Upper lobe of left lung (tissue), 6 donors: ENCODE results near the gene C1QL1. TPM values are rescaled to one million over a fixed set of nuclear protein-coding genes. Genes with fewer than 3 reads are reported as not detected.
"Not testable (repeated sequence)": the region's sequence is repeated elsewhere in the genome, so short reads cannot be mapped to it uniquely, and the experiment has no call there.

Experiments
- ATAC-seq, 2 donors: fragments of 200-7000 bp; cut with Tn5 transposase; one replicate each; pipeline ENCODE4 v1.9.1; 2022; ENCODE audit warnings: mild to moderate bottlenecking in 2 of 2, moderate library complexity in 2 of 2; ENCODE audit not compliant: low FRiP score in 2 of 2
- DNase-seq, 2 donors: peaks; one replicate each; pipeline ENCODE4 v3.0.0-alpha.2; 2019 to 2020
- H3K27ac ChIP-seq, 4 donors: fragments of 200-600 bp; sonication (generic); one replicate each; pipeline ENCODE4 v1.5.1; 2016 to 2019
- H3K27me3 ChIP-seq, 4 donors: fragments of 200-600 bp; sonication (generic); one replicate each; pipeline ENCODE4 v1.5.1; 2017 to 2019
- H3K36me3 ChIP-seq, 4 donors: fragments of 200-600 bp; sonication (generic); one replicate each; pipeline ENCODE4 v1.5.1; 2016 to 2019
- H3K4me1 ChIP-seq, 4 donors: fragments of 200-600 bp; sonication (generic); one replicate each; pipeline ENCODE4 v1.5.1; 2018 to 2019
- H3K4me3 ChIP-seq, 4 donors: fragments of 200-600 bp; sonication (generic); one replicate each; pipeline ENCODE4 v1.5.1; 2017 to 2019; ENCODE audit warnings: mild to moderate bottlenecking in 2 of 4, moderate library complexity in 1 of 4
- H3K9me3 ChIP-seq, 4 donors: fragments of 200-600 bp; sonication (generic); one replicate each; pipeline ENCODE4 v1.5.1; 2018 to 2019
- EP300 ChIP-seq, 4 donors: sonication (generic); formaldehyde crosslinking; IDR thresholded peaks; one replicate each; pipeline ENCODE4 v1.5.1; 2017; ENCODE audit warnings: antibody characterized with exemption in 4 of 4, control low read depth in 2 of 4
- POLR2A ChIP-seq, 4 donors: fragments of 450-650 bp; IDR thresholded peaks; one replicate each; pipeline ENCODE4 v1.5.1; 2016 to 2017; ENCODE audit warnings: antibody characterized with exemption in 4 of 4, mild to moderate bottlenecking in 2 of 4
- POLR2AphosphoS5 ChIP-seq, 2 donors: sonication (generic); formaldehyde crosslinking; IDR thresholded peaks; one replicate each; pipeline ENCODE4 v1.5.1; 2017; ENCODE audit warnings: antibody characterized with exemption in 2 of 2
- WGBS, 2 donors: methylation state at CpG; one replicate each; pipeline ENCODE4 v1.1.5; 2017 to 2018; 5-methylcytosine and 5-hydroxymethylcytosine counted together
- total RNA-seq, 6 donors: library from RNA; depleted of rRNA in 4 of 6; stranded (reverse); fragments of >200 nt in 4 of 6; gene quantifications; one replicate each; pipeline versions ENCODE4 v1.1.0 to v1.2.1, GENCODE V29; 2016 to 2021
- TF ChIP-seq, protein P1 (sequence below), 6 experiments: fragments of 450-650 bp in 4 of 6; fragments of 200-600 bp in 2 of 6; sonication (generic) in 2 of 6; IDR thresholded peaks; one replicate each; pipeline ENCODE4 v1.5.1; 2016 to 2019; ENCODE audit warnings: antibody characterized with exemption in 6 of 6
- donor health status: DM: no; HTN: no; CAD: no; lungs with moderate emphysema.
- donor health status: DM: no; HTN: yes; CAD: no; lungs with severe emphysema.

The C1QL1 gene
- total RNA-seq, 6 donors from 2014 or later = 0.44 TPM; not detected in 5

- ATAC-seq (no peak), DNase-seq (no peak)
- no peak overlapping the region for H3K4me3 ChIP-seq
- TF ChIP-seq, protein P1, sequence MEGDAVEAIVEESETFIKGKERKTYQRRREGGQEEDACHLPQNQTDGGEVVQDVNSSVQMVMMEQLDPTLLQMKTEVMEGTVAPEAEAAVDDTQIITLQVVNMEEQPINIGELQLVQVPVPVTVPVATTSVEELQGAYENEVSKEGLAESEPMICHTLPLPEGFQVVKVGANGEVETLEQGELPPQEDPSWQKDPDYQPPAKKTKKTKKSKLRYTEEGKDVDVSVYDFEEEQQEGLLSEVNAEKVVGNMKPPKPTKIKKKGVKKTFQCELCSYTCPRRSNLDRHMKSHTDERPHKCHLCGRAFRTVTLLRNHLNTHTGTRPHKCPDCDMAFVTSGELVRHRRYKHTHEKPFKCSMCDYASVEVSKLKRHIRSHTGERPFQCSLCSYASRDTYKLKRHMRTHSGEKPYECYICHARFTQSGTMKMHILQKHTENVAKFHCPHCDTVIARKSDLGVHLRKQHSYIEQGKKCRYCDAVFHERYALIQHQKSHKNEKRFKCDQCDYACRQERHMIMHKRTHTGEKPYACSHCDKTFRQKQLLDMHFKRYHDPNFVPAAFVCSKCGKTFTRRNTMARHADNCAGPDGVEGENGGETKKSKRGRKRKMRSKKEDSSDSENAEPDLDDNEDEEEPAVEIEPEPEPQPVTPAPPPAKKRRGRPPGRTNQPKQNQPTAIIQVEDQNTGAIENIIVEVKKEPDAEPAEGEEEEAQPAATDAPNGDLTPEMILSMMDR (IDR thresholded peaks at IDR 0.05) = no peak
- TF ChIP-seq EP300 (IDR thresholded peaks at IDR 0.05) (no peak), POLR2AphosphoS5 (IDR thresholded peaks at IDR 0.05) (no peak), POLR2A (IDR thresholded peaks at IDR 0.05) (no peak)
- H3K36me3 ChIP-seq = no peaks in the 10 kb centered on the region
- WGBS, 2 donors = 67 to 73% methylated on average over 6 of the region's 6 CpGs
- no peak overlapping the region for H3K27ac ChIP-seq
- peaks cover 2 to 5% (median 4%) of the 10 kb centered on the region in 4 donors for H3K4me1 ChIP-seq
- no peaks in the 10 kb centered on the region for H3K9me3 ChIP-seq
- no peaks in the 10 kb centered on the region for H3K27me3 ChIP-seq
Measured at GRCh38 chr17:44952946-44953475, 15.1 kb downstream of the C1QL1 start.

GRCh38 chr17:44948315-44948795, 19.7 kb downstream of the C1QL1 start:
- WGBS, 2 donors = 69 to 88% methylated on average over 5 to 7 of the region's 7 CpGs
- Histone ChIP-seq H3K9me3 (no peaks in the 10 kb centered on the region), H3K27ac (peak overlapping the region in 2 of 4 donors; percentile 79 to 80), H3K4me3 (peak overlapping the region; percentile 6 to 76 (median 57)), H3K4me1 (peaks cover 8 to 15% (median 14%) of the 10 kb centered on the region in 4 donors), H3K27me3 (no peaks in the 10 kb centered on the region), H3K36me3 (no peaks in the 10 kb centered on the region)
- ATAC-seq (no peak), DNase-seq (no peak)
- TF ChIP-seq POLR2A (IDR thresholded peaks at IDR 0.05) = no peak
- TF ChIP-seq POLR2AphosphoS5 (IDR thresholded peaks at IDR 0.05) = no peak
- TF ChIP-seq EP300 (IDR thresholded peaks at IDR 0.05) = no peak
- TF ChIP-seq, protein P1 (IDR thresholded peaks at IDR 0.05) = no peak

DNA sequence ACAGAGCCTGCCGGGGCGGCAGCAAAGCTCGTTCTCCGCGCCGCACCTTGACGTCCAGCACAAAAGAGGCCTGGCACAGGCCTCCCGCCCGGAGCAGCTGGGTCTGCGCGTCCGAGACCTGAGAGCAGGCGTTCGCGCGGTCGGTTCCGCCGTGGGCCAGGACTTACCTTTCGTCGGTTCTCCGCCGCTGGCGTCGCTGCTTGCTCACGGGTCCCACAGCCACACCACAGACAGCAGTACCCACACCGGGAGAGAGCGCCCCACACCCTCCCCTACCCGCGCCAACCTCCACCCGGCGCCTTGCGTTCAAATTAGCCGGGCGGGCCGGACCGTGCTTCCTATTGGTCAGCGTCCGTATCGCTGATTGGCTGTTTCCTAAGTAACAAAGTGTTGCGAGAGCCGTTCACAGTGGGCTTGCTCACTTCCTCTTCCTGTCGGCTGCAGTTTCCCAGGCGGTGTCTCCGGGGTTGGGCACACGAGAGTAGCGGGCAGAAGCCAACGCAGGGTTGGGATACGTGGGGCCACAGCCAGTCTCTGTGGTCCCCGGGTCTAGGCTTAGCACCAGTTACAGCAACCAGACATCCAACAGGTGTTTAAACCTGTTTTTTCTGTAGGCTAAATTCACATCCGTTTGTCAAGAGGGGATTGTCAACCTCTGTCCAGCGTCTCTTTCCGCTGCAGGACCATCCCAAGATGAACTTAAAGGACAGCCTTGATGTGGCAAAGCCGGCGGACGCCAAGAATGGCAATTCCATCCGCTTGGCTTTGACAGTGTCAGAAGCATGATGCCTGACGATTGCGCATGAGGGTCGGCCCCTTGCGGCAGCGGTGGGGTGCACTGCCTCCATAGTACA, 20.4 kb downstream of the C1QL1 start, which contains the start of gene KIF18B:
KIF18B (minus strand) TSS at position 313 of the 854 bp plus-strand sequence. CDS start 11,429 bp downstream, outside the sequence.
- DNase-seq (peak; percentile 93 to 95), ATAC-seq (peak; percentile 95 to 99)
- Histone ChIP-seq H3K27me3 (no peaks in the 10 kb centered on the region), H3K27ac (peak within 1 kb of the TSS; percentile 27 to 80 (median 70)), H3K4me3 (peak within 1 kb of the TSS; percentile 6 to 76 (median 57)), H3K36me3 (no peaks in the 10 kb centered on the region), H3K4me1 (peaks cover 8 to 15% (median 14%) of the 10 kb centered on the region in 4 donors), H3K9me3 (no peaks in the 10 kb centered on the region)
- TF ChIP-seq, protein P1 (IDR thresholded peaks at IDR 0.05) = peak in 1 of 6 experiments; percentile 5
- TF ChIP-seq POLR2AphosphoS5 (IDR thresholded peaks at IDR 0.05) = peak; percentile 76 to 79
- peak in 2 of 4 donors; percentile 32 to 77 for TF ChIP-seq POLR2A (IDR thresholded peaks at IDR 0.05)
- TF ChIP-seq EP300 (IDR thresholded peaks at IDR 0.05) = no peak
- WGBS, 2 donors = 0 to 3% methylated on average over 16 to 28 of the region's 62 CpGs

DNA sequence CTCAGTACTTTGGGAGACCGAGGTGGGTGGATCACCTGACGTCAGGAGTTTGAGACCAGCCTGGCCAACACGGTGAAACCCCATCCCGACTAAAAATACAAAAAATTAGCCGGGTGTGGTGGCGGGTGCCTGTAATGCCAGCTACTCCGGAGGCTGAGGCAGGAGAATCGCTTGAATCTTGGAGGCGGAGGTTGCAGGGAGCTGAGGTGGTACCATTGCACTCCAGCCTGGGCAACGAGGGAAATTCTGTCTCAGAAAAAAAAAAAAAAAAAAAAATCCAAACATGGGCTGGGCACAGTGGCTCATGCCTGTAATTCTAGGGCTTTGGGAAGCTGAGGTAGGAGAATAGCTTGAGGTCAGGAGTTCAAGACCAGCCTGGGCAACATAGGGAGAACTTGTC, 22.5 kb downstream of the C1QL1 start:
- peaks cover 8 to 15% (median 14%) of the 10 kb centered on the region in 4 donors for H3K4me1 ChIP-seq
- WGBS, 2 donors = 86 to 93% methylated on average over 10 of the region's 10 CpGs
- not testable (repeated sequence) for DNase-seq, H3K27me3 ChIP-seq, H3K36me3 ChIP-seq, ATAC-seq, H3K4me3 ChIP-seq, H3K27ac ChIP-seq, H3K9me3 ChIP-seq

- DNase-seq = no peak
- H3K27ac ChIP-seq = no peak overlapping the region
- WGBS, 2 donors = 83 to 91% methylated on average over 4 of the region's 4 CpGs
- peaks cover 0 to 5% (median 0%) of the 10 kb centered on the region in 4 donors for H3K9me3 ChIP-seq
- H3K27me3 ChIP-seq = no peaks in the 10 kb centered on the region
- no peak for TF ChIP-seq EP300 (IDR thresholded peaks at IDR 0.05)
- H3K36me3 ChIP-seq = no peaks in the 10 kb centered on the region
- no peak overlapping the region for H3K4me3 ChIP-seq
- no peak for ATAC-seq
- peaks cover 5 to 9% (median 7%) of the 10 kb centered on the region in 4 donors for H3K4me1 ChIP-seq
Measured at GRCh38 chr17:44942456-44942855, 25.6 kb downstream of the C1QL1 start.
